ENCODE data around the gene PLA2G6. TPM values are rescaled to one million over a fixed set of nuclear protein-coding genes. Genes with fewer than 3 reads are reported as not detected.
A peak's percentile ranks its signal among the peaks of the same experiment; 100 is the strongest.

The PLA2G6 gene
- total and polyA plus RNA-seq, 12 donors, result 6.0 to 35.1 (median 13.5) TPM

DNA sequence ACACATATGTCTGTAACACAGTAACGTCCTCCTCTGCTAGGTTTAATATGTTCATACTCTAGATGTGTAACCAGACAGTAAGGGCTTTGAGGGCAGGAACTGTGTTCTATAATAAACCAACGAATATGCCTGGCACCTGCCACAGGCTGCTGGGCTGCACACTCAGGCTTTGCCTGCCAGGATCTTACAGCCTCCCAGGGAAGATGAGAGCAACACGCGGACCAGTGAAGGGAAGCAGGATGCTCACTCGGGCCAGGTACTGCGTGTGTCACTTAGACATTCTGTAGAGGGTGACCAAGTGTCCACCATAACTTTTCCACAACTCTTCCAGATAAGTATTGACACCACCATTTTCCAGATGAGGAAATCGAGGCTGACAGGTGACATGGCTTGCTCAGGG is 49.5 kb downstream of the PLA2G6 start:
- TF ChIP-seq, protein P1, sequence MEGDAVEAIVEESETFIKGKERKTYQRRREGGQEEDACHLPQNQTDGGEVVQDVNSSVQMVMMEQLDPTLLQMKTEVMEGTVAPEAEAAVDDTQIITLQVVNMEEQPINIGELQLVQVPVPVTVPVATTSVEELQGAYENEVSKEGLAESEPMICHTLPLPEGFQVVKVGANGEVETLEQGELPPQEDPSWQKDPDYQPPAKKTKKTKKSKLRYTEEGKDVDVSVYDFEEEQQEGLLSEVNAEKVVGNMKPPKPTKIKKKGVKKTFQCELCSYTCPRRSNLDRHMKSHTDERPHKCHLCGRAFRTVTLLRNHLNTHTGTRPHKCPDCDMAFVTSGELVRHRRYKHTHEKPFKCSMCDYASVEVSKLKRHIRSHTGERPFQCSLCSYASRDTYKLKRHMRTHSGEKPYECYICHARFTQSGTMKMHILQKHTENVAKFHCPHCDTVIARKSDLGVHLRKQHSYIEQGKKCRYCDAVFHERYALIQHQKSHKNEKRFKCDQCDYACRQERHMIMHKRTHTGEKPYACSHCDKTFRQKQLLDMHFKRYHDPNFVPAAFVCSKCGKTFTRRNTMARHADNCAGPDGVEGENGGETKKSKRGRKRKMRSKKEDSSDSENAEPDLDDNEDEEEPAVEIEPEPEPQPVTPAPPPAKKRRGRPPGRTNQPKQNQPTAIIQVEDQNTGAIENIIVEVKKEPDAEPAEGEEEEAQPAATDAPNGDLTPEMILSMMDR (IDR thresholded peaks at IDR 0.05), result no peak
- 92 to 93% methylated on average over 7 of the region's 7 CpGs for WGBS, 2 donors
- intact Hi-C loops (cut with DNase I), result no loop called here
- DNase-seq, result no peak
- H3K36me3 ChIP-seq, result peaks cover 0 to 72% (median 5%) of the 10 kb centered on the region in 9 donors
- H3K27me3 ChIP-seq, result no peaks in the 10 kb centered on the region
- peaks cover 0 to 14% (median 0%) of the 10 kb centered on the region in 9 donors for H3K4me1 ChIP-seq
- no peak overlapping the region for H3K27ac ChIP-seq
- H3K4me3 ChIP-seq, result no peak overlapping the region
- ATAC-seq, result no peak
- no peaks in the 10 kb centered on the region for H3K9me3 ChIP-seq

DNA sequence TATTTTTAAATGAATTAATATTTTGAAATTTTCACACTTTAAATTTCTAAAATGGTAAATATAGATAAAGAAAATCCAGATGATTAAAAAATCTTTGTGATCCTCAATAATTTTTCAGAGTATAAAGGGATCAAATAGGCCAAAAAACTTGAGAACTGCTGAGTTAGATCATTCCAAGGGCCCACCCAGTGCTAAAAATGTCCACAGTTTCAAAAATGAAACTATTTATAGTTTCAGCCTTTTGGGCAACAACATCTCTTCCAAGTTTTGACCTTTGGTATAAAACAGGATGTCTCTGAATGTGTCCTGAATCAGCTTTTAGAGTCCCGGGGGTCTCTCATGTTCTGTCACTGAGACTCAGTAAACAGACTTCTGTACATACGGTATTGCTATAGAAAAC is 50.2 kb downstream of the PLA2G6 start:
- H3K27me3 ChIP-seq, result no peaks in the 10 kb centered on the region
- H3K4me3 ChIP-seq, result no peak overlapping the region
- intact Hi-C loops (cut with DNase I), result no loop called here
- whole genome bisulfite sequencing, 2 donors, result 45 to 46% methylated on average over 2 of the region's 2 CpGs
- peaks cover 0 to 14% (median 0%) of the 10 kb centered on the region in 9 donors for H3K4me1 ChIP-seq
- H3K9me3 ChIP-seq, result no peaks in the 10 kb centered on the region
- H3K27ac ChIP-seq, result peak overlapping the region in 2 of 10 donors; percentile 11 to 51
- DNase-seq, result no peak
- peak in 3 of 8 donors; percentile 22 to 55 (median 32) for ATAC-seq
- H3K36me3 ChIP-seq, result peaks cover 0 to 71% (median 5%) of the 10 kb centered on the region in 9 donors
- TF ChIP-seq, protein P1 (IDR thresholded peaks at IDR 0.05), result no peak

DNA sequence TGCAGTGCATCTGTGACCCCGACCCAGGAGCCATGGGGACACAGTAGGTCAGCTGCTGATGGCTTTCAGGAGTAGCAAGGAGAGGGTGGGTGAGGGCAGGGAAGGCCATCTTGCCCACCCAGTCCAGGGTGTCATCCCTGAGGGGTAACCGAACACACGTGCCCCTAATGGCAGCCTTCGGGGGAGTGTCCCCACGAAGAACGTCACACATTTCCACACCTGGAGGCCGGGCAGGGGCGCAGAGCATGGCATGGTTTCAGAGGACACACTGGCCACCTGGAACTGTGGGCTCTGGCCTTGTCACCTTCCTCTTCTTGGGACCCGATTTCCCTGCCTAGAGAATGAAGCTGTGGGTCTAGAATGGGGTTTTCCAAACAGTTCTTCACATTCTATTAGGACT is 51.8 kb downstream of the PLA2G6 start:
- 83 to 94% methylated on average over 9 of the region's 9 CpGs for WGBS, 2 donors
- ATAC-seq, result no peak
- no peaks in the 10 kb centered on the region for H3K27me3 ChIP-seq
- no peak for DNase-seq
- H3K27ac ChIP-seq, result no peak overlapping the region
- TF ChIP-seq, protein P1 (IDR thresholded peaks at IDR 0.05), result no peak
- no peaks in the 10 kb centered on the region for H3K9me3 ChIP-seq
- intact Hi-C loops (cut with DNase I), result loop anchor here in 1 of 10 donors (10.0 kb wide), 1 partner anchor 215 kb away; no protein-coding TSS in a partner anchor
- H3K36me3 ChIP-seq, result peaks cover 0 to 66% (median 5%) of the 10 kb centered on the region in 9 donors
- peaks cover 0 to 14% (median 0%) of the 10 kb centered on the region in 9 donors for H3K4me1 ChIP-seq
- H3K4me3 ChIP-seq, result no peak overlapping the region

GRCh38 chr22:38129021-38129420 is 52.6 kb downstream of the PLA2G6 start:
- ATAC-seq, result no peak
- 84 to 85% methylated on average over 10 of the region's 10 CpGs for WGBS, 2 donors

More at GRCh38 chr22:38129021-38129420, 52.6 kb downstream of the PLA2G6 start:
- Histone ChIP-seq H3K9me3 (no peaks in the 10 kb centered on the region), H3K4me1 (peaks cover 0 to 14% (median 0%) of the 10 kb centered on the region in 9 donors), H3K36me3 (peaks cover 0 to 61% (median 5%) of the 10 kb centered on the region in 9 donors), H3K4me3 (no peak overlapping the region), H3K27ac (no peak overlapping the region), H3K27me3 (no peaks in the 10 kb centered on the region)
- no peak for DNase-seq
- TF ChIP-seq, protein P1 (IDR thresholded peaks at IDR 0.05), result no peak
- intact Hi-C loops (cut with DNase I), result loop anchor here in 1 of 10 donors (10.0 kb wide), 1 partner anchor 216 kb away; no protein-coding TSS in a partner anchor
